Spleen (tissue), 7 donors: ENCODE results near the gene MTMR3.

Experiments used
- CTCF ChIP-seq, 11 experiments: fragments of 200-600 bp in 7 of 11; fragments of 450-650 bp in 4 of 11; sonication (generic) in 4 of 11; IDR thresholded peaks in 8 of 11; conservative IDR thresholded peaks in 3 of 11; 1 replicate in 7 of 11; 2 replicates in 4 of 11; pipeline versions ENCODE4 v1.4.0 to v1.8.0; 2016 to 2021; ENCODE audit warnings: antibody characterized with exemption in 11 of 11, inconsistent platforms in 4 of 11, mild to moderate bottlenecking in 1 of 11
- POLR2AphosphoS5 ChIP-seq, 3 donors: sonication (generic); formaldehyde crosslinking; IDR thresholded peaks; one replicate each; pipeline ENCODE4 v1.5.1; 2017; ENCODE audit warnings: antibody characterized with exemption in 3 of 3
- donor health status: DM: no; HTN: no; CAD: no; lungs with moderate emphysema.
- donor health status: DM: no; HTN: no; CAD: no.
- donor health status: DM: no; HTN: no; CAD: no.

GRCh38 chr22:29937940-29938693 is 55.1 kb downstream of the MTMR3 start:
- TF ChIP-seq POLR2AphosphoS5 (IDR thresholded peaks at IDR 0.05), result no peak
- no peak for TF ChIP-seq CTCF (IDR thresholded peaks at IDR 0.05 in 8 of 11, conservative IDR thresholded peaks at IDR 0.05 in 3 of 11)
